AG04449 (cell line): Measurements from ENCODE around the gene CCDC201.
"Not testable (repeated sequence)": the region's sequence is repeated elsewhere in the genome, so short reads cannot be mapped to it uniquely, and the experiment has no call there.

ENCODE experiments used
- CTCF ChIA-PET: fragments of 350-600 bp; formaldehyde crosslinking; extraction: SDS; loops from one replicate; lab custom pipeline; 2021; ENCODE audit warnings: antibody characterized with exemption; lab: Yijun Ruan, JAX
- POLR2A ChIA-PET: fragments of 400-600, 350-600 bp; formaldehyde crosslinking; extraction: SDS; loops from one replicate; lab custom pipeline; 2020; ENCODE audit warnings: antibody characterized with exemption, inconsistent platforms; lab: Yijun Ruan, JAX
- DNase-seq: peaks from one replicate; pipeline ENCODE4 v3.0.0-alpha.2; 2010; ENCODE audit warnings: low read depth, low spot score
- H3K4me3 ChIP-seq: 2 replicates; pipeline ENCODE4 v1.5.1; 2011; ENCODE audit warnings: low read depth, mild to moderate bottlenecking, control low read depth, low read length
- CTCF ChIP-seq: IDR thresholded peaks from one replicate; pipeline ENCODE4 v1.5.1; 2011; ENCODE audit warnings: mild to moderate bottlenecking, moderate library complexity, low read length, control low read depth, inconsistent platforms; ENCODE audit not compliant: insufficient read depth; ENCODE audit errors: missing control alignments

The CCDC201 gene

GRCh38 chr7:45865594-45866410 is 7.1 kb downstream of the CCDC201 start:
- ChIA-PET CTCF (interaction anchor here (0.8 to 2.2 kb wide), 4 partner anchors 8 to 711 kb away, joined by 3 to 8 read pairs (median 4); no protein-coding TSS in a partner anchor), POLR2A (interaction anchor here (0.6 kb wide), 1 partner anchor 1462 kb away, joined by 3 read pairs; no protein-coding TSS in a partner anchor)
- H3K4me3 ChIP-seq, result no peak overlapping the region
- no peak for TF ChIP-seq CTCF
- DNase-seq, result no peak

GRCh38 chr7:45863715-45864114 is 9.2 kb downstream of the CCDC201 start:
- peak; percentile 30 for TF ChIP-seq CTCF
- no peak overlapping the region for H3K4me3 ChIP-seq
- no peak for DNase-seq
- ChIA-PET POLR2A (no interaction called here), CTCF (interaction anchor here (1.4 to 2.3 kb wide), 3 partner anchors 9 to 709 kb away, joined by 3 to 8 read pairs (median 8); no protein-coding TSS in a partner anchor)

- H3K4me3 ChIP-seq, DNase-seq, POLR2A ChIA-PET: not testable (repeated sequence)
- CTCF ChIA-PET, result interaction anchor here (1.1 kb wide), 1 partner anchor 703 kb away, joined by 3 read pairs; no protein-coding TSS in a partner anchor
Observed at GRCh38 chr7:45856888-45857287, 16.0 kb downstream of the CCDC201 start.

- H3K4me3 ChIP-seq, DNase-seq, POLR2A ChIA-PET: not testable (repeated sequence)
- CTCF ChIA-PET, result interaction anchor here (1.3 to 3.0 kb wide), 2 partner anchors 192 to 199 kb away, joined by 3 to 32 read pairs; no protein-coding TSS in a partner anchor
Observed at GRCh38 chr7:45855680-45856079, 17.2 kb downstream of the CCDC201 start.

GRCh38 chr7:45853491-45853890 is 19.4 kb downstream of the CCDC201 start:
- CTCF ChIA-PET, result interaction anchor here (1.6 to 3.0 kb wide), 4 partner anchors 9 to 699 kb away, joined by 5 to 32 read pairs (median 10); no protein-coding TSS in a partner anchor
- H3K4me3 ChIP-seq, DNase-seq, POLR2A ChIA-PET: not testable (repeated sequence)

GRCh38 chr7:45852984-45853383 is 19.9 kb downstream of the CCDC201 start:
- CTCF ChIA-PET, DNase-seq, H3K4me3 ChIP-seq, POLR2A ChIA-PET: not testable (repeated sequence)

GRCh38 chr7:45848734-45849133 is 24.1 kb downstream of the CCDC201 start:
- CTCF ChIA-PET, result interaction anchor here (2.5 kb wide), 1 partner anchor 185 kb away, joined by 7 read pairs; no protein-coding TSS in a partner anchor
- POLR2A ChIA-PET, DNase-seq, H3K4me3 ChIP-seq: not testable (repeated sequence)

GRCh38 chr7:45846536-45846935 is 26.3 kb downstream of the CCDC201 start:
- not testable (repeated sequence) for DNase-seq

GRCh38 chr7:45841926-45842717 is 30.8 kb downstream of the CCDC201 start:
- DNase-seq, H3K4me3 ChIP-seq, CTCF ChIA-PET, POLR2A ChIA-PET: not testable (repeated sequence)

More at GRCh38 chr7:45846536-45846935, 26.3 kb downstream of the CCDC201 start:
- POLR2A ChIA-PET, CTCF ChIA-PET, H3K4me3 ChIP-seq: not testable (repeated sequence)

- POLR2A ChIA-PET, H3K4me3 ChIP-seq, DNase-seq, CTCF ChIA-PET: not testable (repeated sequence)
Observed at GRCh38 chr7:45838852-45839251, 34.0 kb downstream of the CCDC201 start.

- DNase-seq, result peak; percentile 12
- POLR2A ChIA-PET, CTCF ChIA-PET, H3K4me3 ChIP-seq: not testable (repeated sequence)
Observed at GRCh38 chr7:45832433-45833177, 40.3 kb downstream of the CCDC201 start.

- H3K4me3 ChIP-seq, DNase-seq, POLR2A ChIA-PET, CTCF ChIA-PET: not testable (repeated sequence)
Observed at GRCh38 chr7:45829846-45830245, 43.0 kb downstream of the CCDC201 start.

GRCh38 chr7:45827731-45828130 is 45.2 kb downstream of the CCDC201 start:
- DNase-seq, H3K4me3 ChIP-seq, POLR2A ChIA-PET, CTCF ChIA-PET: not testable (repeated sequence)
